EH (cell line): Measurements from ENCODE around the gene FGGY.
A peak's percentile ranks its signal among the peaks of the same experiment; 100 is the strongest.
"Not testable (repeated sequence)": the region's sequence is repeated elsewhere in the genome, so short reads cannot be mapped to it uniquely, and the experiment has no call there.

Experiments
- DNase-seq: peaks from one replicate; pipeline ENCODE4 v3.0.0-alpha.2; 2015; ENCODE audit warnings: low read depth

Gene FGGY

GRCh38 chr1:59350521-59350920 lies 53.6 kb downstream of the FGGY start:
- no peak for DNase-seq

DNA sequence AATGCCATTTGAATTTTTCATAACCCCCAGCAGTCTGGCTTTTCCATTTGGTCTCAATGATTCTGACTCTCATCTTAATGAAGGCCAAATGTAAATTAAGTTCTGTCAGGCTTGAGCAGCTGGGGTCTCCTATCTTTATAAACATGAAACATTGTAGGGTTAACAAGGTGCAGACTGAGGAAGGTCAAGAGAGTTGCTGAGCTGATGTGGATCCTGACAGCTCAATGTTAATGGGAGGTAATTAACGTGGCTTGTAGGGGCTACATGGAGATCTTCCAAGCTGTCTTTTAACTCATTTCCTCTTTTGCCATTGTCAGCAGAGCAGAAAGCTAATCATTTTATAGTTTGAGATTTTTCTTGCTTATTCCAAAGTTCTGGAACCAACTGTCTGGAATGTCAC lies 55.2 kb downstream of the FGGY start:
- no peak for DNase-seq

- no peak for DNase-seq
Measured at GRCh38 chr1:59353453-59353852, 56.6 kb downstream of the FGGY start.

DNA sequence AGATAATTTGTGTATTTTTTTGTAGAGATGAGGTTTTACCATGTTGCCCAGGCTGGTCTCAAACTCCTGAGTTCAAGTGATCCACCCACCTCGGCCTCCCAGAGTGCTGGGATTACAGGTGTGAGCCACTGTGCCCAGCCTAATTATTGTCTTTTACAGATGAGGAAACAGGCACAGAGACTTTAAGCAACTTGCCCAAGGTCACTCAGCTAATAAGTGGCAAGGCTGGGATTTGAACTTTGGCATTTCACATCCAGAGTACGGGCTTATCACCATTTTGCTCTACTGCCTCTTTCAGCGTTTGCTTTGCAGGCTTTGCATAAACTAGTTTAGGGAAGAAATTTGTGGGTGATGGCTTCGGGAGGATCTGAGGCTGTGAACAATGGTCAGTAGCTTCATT lies 57.3 kb downstream of the FGGY start:
- DNase-seq = not testable (repeated sequence)

DNA sequence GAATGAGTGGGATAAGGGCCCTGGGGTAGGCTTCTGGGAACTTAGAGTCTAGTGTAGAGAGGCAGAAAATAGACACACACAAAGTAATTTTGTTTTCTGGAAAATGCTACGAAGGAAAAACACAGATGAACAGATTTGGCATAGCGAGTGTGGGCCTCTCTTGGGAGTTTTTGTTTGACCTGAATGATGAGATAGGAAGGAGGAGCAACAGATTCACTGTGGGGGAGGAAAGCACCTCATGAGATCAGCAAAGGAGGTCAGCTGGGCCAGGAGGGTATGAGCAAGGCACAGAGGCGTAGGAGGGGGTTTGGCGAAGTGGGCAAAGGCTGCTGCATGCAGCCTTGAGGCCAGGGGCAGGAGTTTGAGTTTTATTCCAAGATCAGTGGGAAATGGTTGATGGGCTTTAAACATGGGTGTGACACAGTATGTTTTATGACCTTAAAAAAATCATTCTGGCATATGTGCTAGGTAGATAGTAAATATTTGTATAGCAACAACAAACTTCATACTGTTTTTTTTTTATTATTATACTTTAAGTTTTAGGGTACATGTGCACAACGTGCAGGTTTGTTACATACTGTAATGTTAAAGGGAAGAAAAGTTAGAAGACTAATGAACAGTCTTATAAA lies 57.9 kb downstream of the FGGY start:
- DNase-seq = no peak

DNA sequence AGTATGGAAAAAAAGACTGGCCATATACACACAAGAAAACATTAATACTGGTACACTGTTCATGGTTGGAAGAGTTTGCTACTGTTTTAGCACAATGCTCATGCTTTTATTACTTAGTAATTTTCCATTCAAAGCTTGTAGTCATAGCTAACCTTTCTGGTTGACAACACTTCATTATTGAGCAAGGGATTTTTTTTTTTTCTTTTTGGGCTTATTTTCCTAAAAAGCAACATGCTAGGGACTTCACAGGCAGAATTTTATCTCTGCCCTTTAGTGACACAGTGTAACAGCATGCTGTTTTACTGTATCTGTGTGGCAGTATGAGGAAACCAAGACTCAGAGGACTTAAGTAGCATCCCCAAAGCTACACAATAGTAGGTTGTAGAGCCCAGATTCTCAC lies 58.5 kb downstream of the FGGY start:
- no peak for DNase-seq

GRCh38 chr1:59356627-59357026 lies 59.7 kb downstream of the FGGY start:
- no peak for DNase-seq

- DNase-seq = no peak
Measured at GRCh38 chr1:59357645-59358320, 60.9 kb downstream of the FGGY start.

GRCh38 chr1:59359325-59359724 lies 62.4 kb downstream of the FGGY start:
- DNase-seq = no peak

DNA sequence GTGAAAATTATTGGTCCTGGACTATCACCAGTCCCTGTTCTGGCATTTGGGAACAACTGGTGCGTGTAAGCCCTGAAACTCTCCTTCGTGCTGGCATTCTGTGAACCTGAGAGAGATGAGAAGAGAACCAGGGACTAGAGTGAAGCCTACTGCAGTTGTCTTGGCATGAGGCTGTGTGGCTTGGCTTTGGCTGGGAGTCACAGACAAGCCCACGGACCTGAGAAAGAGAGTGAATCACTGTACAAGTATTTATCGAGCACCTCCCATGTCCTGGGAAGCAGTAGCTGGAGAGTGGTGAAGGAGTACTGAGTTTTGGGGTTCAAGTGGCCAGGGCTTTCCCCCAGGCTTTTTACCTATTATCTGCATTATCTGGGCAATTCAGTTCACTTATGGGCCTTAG lies 63.3 kb downstream of the FGGY start:
- peak; percentile 71 for DNase-seq

DNA sequence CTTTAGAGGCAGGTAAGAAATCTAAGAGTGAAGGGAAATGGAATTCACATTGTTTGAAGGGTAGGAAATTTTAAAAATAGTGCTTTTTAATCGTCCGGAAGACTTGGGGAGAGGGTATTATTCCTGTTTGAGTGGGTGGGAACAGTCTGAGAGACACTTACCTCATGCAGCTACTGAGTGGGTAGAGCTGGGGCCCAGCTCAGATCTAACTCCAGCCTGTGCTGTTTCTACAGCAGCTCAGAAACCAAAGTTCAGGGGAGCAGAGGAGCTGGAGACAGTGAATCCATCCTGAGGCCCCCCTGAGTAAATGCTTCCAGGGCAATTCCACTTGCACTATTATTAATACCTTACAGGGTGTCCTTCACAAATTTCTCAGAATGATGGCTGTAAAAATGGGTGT lies 63.8 kb downstream of the FGGY start:
- no peak for DNase-seq

DNA sequence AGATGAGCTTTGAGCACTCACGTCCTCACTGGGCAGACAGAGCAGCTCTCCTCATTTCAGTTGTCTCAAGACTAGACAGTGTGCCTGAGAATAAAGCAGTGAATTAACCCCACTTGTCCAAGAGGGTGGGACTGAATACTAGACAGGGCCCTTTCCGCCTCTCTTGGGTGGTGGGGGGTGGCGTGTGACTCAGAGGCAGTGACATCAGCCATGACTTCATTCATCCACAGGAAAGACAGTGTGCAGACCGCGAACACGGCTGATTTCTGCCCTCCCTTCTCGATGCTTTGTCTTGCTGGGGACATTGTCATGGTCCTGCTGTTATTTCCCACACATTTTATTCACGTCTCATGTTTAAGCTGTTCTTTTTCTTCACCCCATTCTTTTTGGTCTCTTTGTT lies 64.9 kb downstream of the FGGY start:
- no peak for DNase-seq

- DNase-seq = no peak
Measured at GRCh38 chr1:59364037-59364436, 67.1 kb downstream of the FGGY start.

DNA sequence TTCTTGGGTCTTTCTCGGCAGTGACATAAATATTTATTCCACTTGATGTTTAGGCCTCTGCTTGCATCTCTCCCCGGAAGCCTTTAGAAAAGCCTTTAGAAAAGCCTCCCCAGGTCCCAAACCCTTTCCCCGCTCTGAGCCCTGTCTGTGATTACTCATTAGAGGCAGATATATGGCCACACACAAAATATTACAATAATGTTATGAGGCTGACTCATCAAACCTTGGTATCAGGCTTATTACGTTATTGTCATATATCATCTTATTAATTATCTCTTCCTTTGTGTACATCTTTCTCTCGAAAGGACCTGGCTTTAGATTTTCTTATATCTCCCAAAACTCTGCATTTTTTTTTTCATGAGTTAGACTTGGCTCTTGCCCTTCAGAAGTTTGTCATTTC lies 69.5 kb downstream of the FGGY start:
- peak; percentile 40 for DNase-seq

DNA sequence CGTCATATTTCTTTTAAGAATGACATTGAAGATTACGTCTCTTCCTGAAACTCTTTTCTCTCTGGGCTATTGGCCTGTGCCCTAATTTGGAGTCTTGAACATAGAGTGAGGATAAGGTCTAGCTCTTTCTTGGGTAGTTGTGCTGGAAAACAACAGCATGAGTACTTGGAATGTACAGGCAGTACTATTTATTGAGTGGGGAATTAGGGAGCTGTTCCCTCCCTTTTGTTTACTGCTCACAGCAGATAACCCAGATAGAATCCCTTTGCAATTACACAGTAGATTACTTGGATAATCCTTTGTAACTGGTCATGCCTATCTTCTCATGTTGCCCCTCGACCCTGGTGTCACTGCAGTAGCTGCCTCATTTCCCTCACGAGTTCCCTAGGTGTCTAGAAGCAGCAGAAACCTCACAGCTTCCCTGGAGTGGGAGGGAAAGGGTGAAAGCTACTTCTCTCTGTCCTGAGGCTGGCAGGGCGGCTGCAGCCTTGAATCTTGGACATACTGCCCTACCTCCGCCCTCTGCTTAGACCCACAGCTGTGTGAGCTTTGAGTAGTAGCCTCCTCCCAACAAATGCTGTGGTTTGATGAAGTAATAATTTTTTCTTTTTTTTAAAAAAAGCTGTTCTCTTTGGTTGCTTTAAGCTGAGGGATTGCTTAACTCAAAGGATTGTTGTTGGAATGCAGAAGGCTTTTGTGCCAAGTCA lies 70.6 kb downstream of the FGGY start:
- peak; percentile 93 for DNase-seq

- DNase-seq = no peak
Measured at GRCh38 chr1:59368008-59368670, 71.2 kb downstream of the FGGY start.

DNA sequence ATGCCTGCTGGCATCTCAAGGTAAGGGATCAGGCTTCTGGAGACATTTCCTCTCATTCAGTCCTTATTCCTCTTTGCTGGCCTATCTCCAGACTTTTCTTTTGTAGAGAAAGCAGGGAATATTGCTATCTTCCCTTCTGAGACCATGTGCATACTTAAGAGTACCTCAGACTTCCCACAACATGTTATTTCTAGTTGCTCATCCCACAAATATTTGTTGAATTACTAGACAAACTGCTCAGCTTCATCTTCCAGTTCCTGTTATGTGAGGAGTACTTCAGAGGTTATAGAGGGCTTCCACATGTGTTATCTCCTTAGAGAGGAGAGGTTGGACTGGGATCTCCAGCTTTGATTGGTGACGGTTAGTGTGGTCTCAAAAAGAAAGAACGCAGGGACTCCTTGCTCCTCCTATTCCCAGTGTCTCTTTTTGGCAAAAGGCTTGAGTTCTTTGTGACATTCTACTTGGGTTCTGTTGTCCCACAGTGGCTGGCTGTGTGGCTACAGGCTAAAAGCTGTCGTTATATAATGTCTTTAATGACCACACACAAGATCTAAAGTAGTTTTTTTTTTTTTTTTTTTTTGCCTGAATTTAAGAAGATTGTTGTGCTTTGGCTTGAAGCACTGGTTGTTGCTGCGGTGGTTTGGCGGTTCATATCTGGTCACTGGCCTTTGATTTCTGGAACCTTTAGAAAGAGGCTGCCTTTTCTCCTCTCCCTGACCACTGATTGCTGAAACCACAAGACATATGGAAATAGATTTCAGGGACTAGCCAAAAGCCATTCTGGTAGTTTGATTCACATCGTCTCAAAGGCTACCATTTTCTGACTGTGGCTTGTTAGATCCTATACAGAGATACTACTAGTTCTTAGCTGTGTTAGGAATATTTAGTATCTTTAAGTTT lies 78.7 kb downstream of the FGGY start:
- peak; percentile 99 for DNase-seq

GRCh38 chr1:59377350-59377904 lies 80.5 kb downstream of the FGGY start:
- DNase-seq = no peak

- peak; percentile 20 for DNase-seq
Measured at GRCh38 chr1:59378621-59379370, 81.9 kb downstream of the FGGY start.

DNA sequence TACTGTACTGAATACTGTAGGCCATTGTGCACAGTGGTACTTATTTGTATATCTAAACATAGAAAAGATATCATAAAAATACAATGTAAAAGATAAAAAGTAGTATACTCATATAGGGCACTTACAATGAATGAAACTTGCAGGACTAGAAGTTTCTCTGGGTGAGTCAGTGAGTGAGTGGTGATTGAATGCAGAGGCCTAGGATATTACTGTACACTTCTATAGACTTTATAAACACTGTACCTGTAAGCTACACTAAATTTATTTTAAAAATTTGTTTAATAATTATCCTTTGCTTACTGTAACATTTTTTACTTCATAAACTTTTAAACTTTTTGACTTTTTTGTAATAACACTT lies 82.5 kb downstream of the FGGY start:
- DNase-seq = no peak

- peak; percentile 52 for DNase-seq
Measured at GRCh38 chr1:59383963-59384362, 87.1 kb downstream of the FGGY start.
